Activated CD8-positive, alpha-beta T cell treated with anti-CD3 and anti-CD28 coated beads for 36 hours (primary cell): ENCODE measurements around the gene LRIG1. TPM values are rescaled to one million over a fixed set of nuclear protein-coding genes. Genes with fewer than 3 reads are reported as not detected.

Source experiments
- ATAC-seq: fragments of 200-7000 bp; cut with Tn5 transposase; one replicate; pipeline ENCODE4 v1.10.0; 2021; ENCODE audit warnings: mild to moderate bottlenecking, moderate library complexity
- CTCF ChIA-PET: fragments of 350-600 bp; sonication (Branson Sonifier 250); formaldehyde crosslinking; loops from one replicate; lab custom pipeline; 2021; ENCODE audit warnings: antibody characterized with exemption; lab: Charles Lee
- POLR2A ChIA-PET: fragments of 350-600 bp; sonication (Branson Sonifier 250); formaldehyde crosslinking; loops from one replicate; lab custom pipeline; 2021; ENCODE audit warnings: antibody characterized with exemption; lab: Charles Lee
- DNase-seq: peaks from one replicate; pipeline ENCODE4 v3.0.0-alpha.2; 2020
- H3K27ac Mint-ChIP-seq: one replicate; pipeline ENCODE4 v1.8.0; 2021; ENCODE audit warnings: mild to moderate bottlenecking, mixed read lengths
- H3K27me3 Mint-ChIP-seq: one replicate; pipeline ENCODE4 v1.8.0; 2021; ENCODE audit warnings: mixed read lengths
- H3K36me3 Mint-ChIP-seq: one replicate; pipeline ENCODE4 v1.8.0; 2021; ENCODE audit warnings: low read depth, mixed read lengths
- H3K4me1 Mint-ChIP-seq: one replicate; pipeline ENCODE4 v1.8.0; 2021; ENCODE audit warnings: low read depth, mixed read lengths
- H3K4me3 Mint-ChIP-seq: one replicate; pipeline ENCODE4 v1.8.0; 2021; ENCODE audit warnings: mild to moderate bottlenecking, moderate library complexity, mixed read lengths
- H3K9me3 Mint-ChIP-seq: one replicate; pipeline ENCODE4 v1.8.0; 2021; ENCODE audit warnings: mixed read lengths
- CTCF ChIP-seq: fragments of 200-600 bp; IDR thresholded peaks from one replicate; pipeline ENCODE4 v1.8.0; 2022; ENCODE audit warnings: antibody characterized with exemption, mild to moderate bottlenecking
- intact Hi-C: fragments of 100-400 bp; cut with micrococcal nuclease; formaldehyde crosslinking; loops from one replicate; pipeline ENCODE4 v1.10.0; 2022
- total RNA-seq, 2 experiments: library from RNA; stranded (reverse); gene quantifications; one replicate each; pipeline ENCODE4 v1.2.3, GENCODE V29; 2021

LRIG1 gene
- total RNA-seq, 2 experiments from 2014 or later = 12.7 to 13.0 TPM

GRCh38 chr3:66506154-66506553, 5.3 kb upstream of the LRIG1 start:
- Mint-ChIP-seq H3K4me3 (no peak overlapping the region), H3K9me3 (no peaks in the 10 kb centered on the region), H3K36me3 (no peaks in the 10 kb centered on the region), H3K27me3 (peaks cover 4% of the 10 kb centered on the region), H3K27ac (no peak overlapping the region), H3K4me1 (peaks cover 7% of the 10 kb centered on the region)
- intact Hi-C loops = no loop called here
- TF ChIP-seq CTCF = no peak
- ChIA-PET POLR2A (no interaction called here), CTCF (interaction anchor here (1.2 kb wide), 1 partner anchor 98 kb away, joined by 3 read pairs; no protein-coding TSS in a partner anchor)
- DNase-seq = no peak
- ATAC-seq = no peak

GRCh38 chr3:66504850-66505641, 4.2 kb upstream of the LRIG1 start:
- no peaks in the 10 kb centered on the region for H3K9me3 Mint-ChIP-seq

GRCh38 chr3:66502981-66503380, 2.2 kb upstream of the LRIG1 start:
- DNase-seq (no peak), ATAC-seq (no peak)
- no peaks in the 10 kb centered on the region for H3K9me3 Mint-ChIP-seq
- intact Hi-C loops = loop anchor here (5.0 kb wide), 2 partner anchors 36 to 96 kb away; no protein-coding TSS in a partner anchor
- peaks cover 15% of the 10 kb centered on the region for H3K27me3 Mint-ChIP-seq
- H3K27ac Mint-ChIP-seq = no peak overlapping the region
- ChIA-PET CTCF (interaction anchor here (1.2 kb wide), 1 partner anchor 35 kb away, joined by 5 read pairs; no protein-coding TSS in a partner anchor), POLR2A (no interaction called here)
- no peak for TF ChIP-seq CTCF
- peaks cover 3% of the 10 kb centered on the region for H3K36me3 Mint-ChIP-seq
- H3K4me3 Mint-ChIP-seq = no peak overlapping the region
- H3K4me1 Mint-ChIP-seq = peaks cover 24% of the 10 kb centered on the region

More at GRCh38 chr3:66504850-66505641, 4.2 kb upstream of the LRIG1 start:
- ChIA-PET CTCF (interaction anchor here (1.2 kb wide), 1 partner anchor 97 kb away, joined by 3 read pairs; no protein-coding TSS in a partner anchor), POLR2A (no interaction called here)
- Mint-ChIP-seq H3K4me3 (no peak overlapping the region), H3K36me3 (no peaks in the 10 kb centered on the region), H3K27ac (no peak overlapping the region), H3K27me3 (peaks cover 4% of the 10 kb centered on the region), H3K4me1 (peaks cover 8% of the 10 kb centered on the region)
- DNase-seq = no peak
- no peak for ATAC-seq
- TF ChIP-seq CTCF = no peak
- intact Hi-C loops = loop anchor here (5.0 kb wide), 2 partner anchors 38 to 98 kb away; no protein-coding TSS in a partner anchor

- Mint-ChIP-seq H3K36me3 (peaks cover 3% of the 10 kb centered on the region), H3K9me3 (no peaks in the 10 kb centered on the region), H3K4me3 (no peak overlapping the region), H3K27ac (no peak overlapping the region), H3K27me3 (peaks cover 15% of the 10 kb centered on the region), H3K4me1 (peaks cover 28% of the 10 kb centered on the region)
- TF ChIP-seq CTCF = no peak
- intact Hi-C loops = loop anchor here (5.0 kb wide), 2 partner anchors 35 to 95 kb away; no protein-coding TSS in a partner anchor
- ATAC-seq (no peak), DNase-seq (no peak)
- CTCF ChIA-PET = interaction anchor here (0.8 to 1.2 kb wide), 2 partner anchors 34 to 94 kb away, joined by 3 to 5 read pairs; no protein-coding TSS in a partner anchor
- POLR2A ChIA-PET = interaction anchor here (0.6 to 0.7 kb wide), 2 partner anchors 15 to 249 kb away, joined by 3 to 5 read pairs; no protein-coding TSS in a partner anchor
Observed at GRCh38 chr3:66502245-66502874, 1.5 kb upstream of the LRIG1 start.
